ENCODE data around the gene LGALS7B.

GRCh38 chr19:38788478-38789243 lies at the start of gene LGALS7B:
- TF ChIP-seq CTCF (IDR thresholded peaks at IDR 0.05; ENCODE audit: low read length): no peak
- no peak for TF ChIP-seq EZH2 (IDR thresholded peaks at IDR 0.05; ENCODE audit: borderline replicate concordance, low read length)

Measured in OCI-LY1 (cell line).